Measurements from ENCODE around the gene HOXC12. TPM values are rescaled to one million over a fixed set of nuclear protein-coding genes. Genes with fewer than 3 reads are reported as not detected.

Gene HOXC12
- total RNA-seq, 1 donor from 2014 or later, result not detected

DNA sequence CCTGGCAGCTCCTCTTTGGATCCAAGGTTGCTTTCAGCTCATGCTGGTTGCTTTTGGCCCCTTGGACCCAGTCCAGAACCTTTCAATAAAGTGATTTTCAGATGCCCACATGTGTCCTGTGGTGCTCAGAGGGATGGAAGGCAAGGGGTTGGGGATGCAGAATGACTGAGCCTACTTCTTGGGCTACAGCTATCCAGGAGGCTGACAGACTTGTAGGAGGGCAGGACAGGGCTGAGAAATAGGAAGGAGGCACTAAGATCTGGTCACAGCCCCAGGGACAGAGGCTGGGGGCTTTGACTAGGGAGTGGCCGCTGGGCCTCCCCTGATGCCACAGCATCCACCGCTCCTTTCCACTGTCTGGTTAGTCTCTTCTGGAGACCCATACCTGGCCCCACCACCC lies 17.0 kb downstream of the HOXC12 start:
- Mint-ChIP-seq H3K4me3 (no peak overlapping the region), H3K9me3 (no peaks in the 10 kb centered on the region), H3K36me3 (no peaks in the 10 kb centered on the region), H3K27ac (no peak overlapping the region), H3K27me3 (peaks cover 96% of the 10 kb centered on the region), H3K4me1 (ENCODE audit: unreplicated experiment) (peaks cover 3% of the 10 kb centered on the region)
- no peak for TF ChIP-seq CTCF (conservative IDR thresholded peaks at IDR 0.05)
- no peak for DNase-seq (ENCODE audit: extremely low spot score, unreplicated experiment)

DNA sequence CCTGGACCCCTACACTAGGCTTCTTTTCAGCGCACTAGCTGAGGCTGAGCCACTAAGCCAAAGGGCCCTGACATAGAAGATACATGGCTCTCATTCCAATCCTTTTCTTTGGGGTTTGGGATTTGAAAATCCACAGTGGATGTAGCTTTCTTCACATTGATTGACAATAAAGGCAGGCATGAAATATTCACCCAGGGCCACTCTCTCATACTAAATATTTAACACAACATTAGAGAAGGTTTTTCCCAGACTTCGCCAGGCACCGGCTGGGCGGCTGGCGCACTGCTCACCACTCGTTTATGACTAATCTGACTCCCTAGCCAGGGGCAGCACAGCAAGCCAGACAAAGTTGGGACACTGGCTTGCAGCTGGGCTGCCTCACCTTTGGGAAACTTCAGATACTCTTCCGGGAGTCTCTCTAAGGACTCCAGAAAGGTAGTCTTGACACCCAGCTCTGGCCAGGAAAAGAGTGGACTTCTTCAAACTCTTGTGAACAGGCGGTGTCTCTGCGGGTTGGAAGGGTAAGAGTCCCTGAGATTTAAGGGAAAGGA lies 17.5 kb downstream of the HOXC12 start:
- peaks cover 3% of the 10 kb centered on the region for H3K4me1 Mint-ChIP-seq (ENCODE audit: unreplicated experiment)
- peaks cover 96% of the 10 kb centered on the region for H3K27me3 Mint-ChIP-seq

GRCh38 chr12:53972722-53973235 lies 18.1 kb downstream of the HOXC12 start, which contains the start of gene HOXC11:
TSS of gene HOXC11 (plus strand) at chr12:53973126. CDS start at chr12:53973242, 116 bp downstream.
- H3K9me3 Mint-ChIP-seq, result no peaks in the 10 kb centered on the region
- H3K4me3 Mint-ChIP-seq, result peak within 1 kb of the TSS; percentile 67
- H3K4me1 Mint-ChIP-seq (ENCODE audit: unreplicated experiment), result peaks cover 3% of the 10 kb centered on the region
- H3K27me3 Mint-ChIP-seq, result peaks cover 96% of the 10 kb centered on the region
- no peak within 1 kb of the TSS for H3K27ac Mint-ChIP-seq
- TF ChIP-seq CTCF (conservative IDR thresholded peaks at IDR 0.05), result no peak
- H3K36me3 Mint-ChIP-seq, result no peaks in the 10 kb centered on the region
- no peak for DNase-seq (ENCODE audit: extremely low spot score, unreplicated experiment)

More for the DNA sequence above, 17.5 kb downstream of the HOXC12 start:
- TF ChIP-seq CTCF (conservative IDR thresholded peaks at IDR 0.05), result no peak
- H3K4me3 Mint-ChIP-seq, result peak overlapping the region; percentile 27
- no peaks in the 10 kb centered on the region for H3K9me3 Mint-ChIP-seq
- no peak for DNase-seq (ENCODE audit: extremely low spot score, unreplicated experiment)
- H3K27ac Mint-ChIP-seq, result no peak overlapping the region
- no peaks in the 10 kb centered on the region for H3K36me3 Mint-ChIP-seq

DNA sequence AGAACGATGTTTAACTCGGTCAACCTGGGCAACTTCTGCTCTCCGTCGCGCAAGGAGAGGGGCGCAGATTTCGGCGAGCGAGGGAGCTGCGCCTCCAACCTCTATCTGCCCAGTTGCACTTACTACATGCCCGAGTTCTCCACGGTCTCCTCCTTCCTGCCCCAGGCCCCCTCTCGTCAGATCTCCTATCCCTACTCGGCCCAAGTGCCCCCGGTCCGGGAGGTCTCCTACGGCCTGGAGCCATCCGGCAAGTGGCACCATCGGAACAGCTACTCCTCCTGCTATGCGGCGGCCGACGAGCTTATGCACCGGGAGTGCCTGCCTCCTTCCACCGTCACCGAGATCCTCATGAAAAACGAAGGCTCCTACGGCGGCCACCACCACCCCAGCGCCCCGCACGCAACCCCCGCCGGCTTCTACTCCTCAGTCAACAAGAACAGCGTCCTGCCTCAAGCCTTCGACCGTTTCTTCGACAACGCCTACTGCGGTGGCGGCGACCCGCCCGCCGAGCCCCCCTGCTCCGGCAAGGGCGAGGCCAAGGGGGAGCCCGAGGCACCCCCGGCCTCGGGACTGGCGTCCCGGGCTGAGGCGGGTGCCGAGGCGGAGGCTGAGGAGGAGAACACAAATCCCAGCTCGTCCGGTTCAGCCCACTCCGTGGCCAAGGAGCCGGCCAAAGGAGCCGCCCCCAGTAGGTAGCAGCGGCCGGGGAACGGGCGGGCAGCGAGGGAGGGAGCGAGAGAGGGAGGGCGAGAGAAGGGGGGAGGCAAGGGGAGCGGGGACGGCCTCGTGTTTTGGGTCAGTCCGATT lies 18.7 kb downstream of the HOXC12 start:
- no peak for TF ChIP-seq CTCF (conservative IDR thresholded peaks at IDR 0.05)
- no peaks in the 10 kb centered on the region for H3K9me3 Mint-ChIP-seq
- peaks cover 96% of the 10 kb centered on the region for H3K27me3 Mint-ChIP-seq
- peak overlapping the region; percentile 67 for H3K4me3 Mint-ChIP-seq
- H3K27ac Mint-ChIP-seq, result no peak overlapping the region
- peaks cover 3% of the 10 kb centered on the region for H3K4me1 Mint-ChIP-seq (ENCODE audit: unreplicated experiment)
- no peaks in the 10 kb centered on the region for H3K36me3 Mint-ChIP-seq
- no peak for DNase-seq (ENCODE audit: extremely low spot score, unreplicated experiment)

DNA sequence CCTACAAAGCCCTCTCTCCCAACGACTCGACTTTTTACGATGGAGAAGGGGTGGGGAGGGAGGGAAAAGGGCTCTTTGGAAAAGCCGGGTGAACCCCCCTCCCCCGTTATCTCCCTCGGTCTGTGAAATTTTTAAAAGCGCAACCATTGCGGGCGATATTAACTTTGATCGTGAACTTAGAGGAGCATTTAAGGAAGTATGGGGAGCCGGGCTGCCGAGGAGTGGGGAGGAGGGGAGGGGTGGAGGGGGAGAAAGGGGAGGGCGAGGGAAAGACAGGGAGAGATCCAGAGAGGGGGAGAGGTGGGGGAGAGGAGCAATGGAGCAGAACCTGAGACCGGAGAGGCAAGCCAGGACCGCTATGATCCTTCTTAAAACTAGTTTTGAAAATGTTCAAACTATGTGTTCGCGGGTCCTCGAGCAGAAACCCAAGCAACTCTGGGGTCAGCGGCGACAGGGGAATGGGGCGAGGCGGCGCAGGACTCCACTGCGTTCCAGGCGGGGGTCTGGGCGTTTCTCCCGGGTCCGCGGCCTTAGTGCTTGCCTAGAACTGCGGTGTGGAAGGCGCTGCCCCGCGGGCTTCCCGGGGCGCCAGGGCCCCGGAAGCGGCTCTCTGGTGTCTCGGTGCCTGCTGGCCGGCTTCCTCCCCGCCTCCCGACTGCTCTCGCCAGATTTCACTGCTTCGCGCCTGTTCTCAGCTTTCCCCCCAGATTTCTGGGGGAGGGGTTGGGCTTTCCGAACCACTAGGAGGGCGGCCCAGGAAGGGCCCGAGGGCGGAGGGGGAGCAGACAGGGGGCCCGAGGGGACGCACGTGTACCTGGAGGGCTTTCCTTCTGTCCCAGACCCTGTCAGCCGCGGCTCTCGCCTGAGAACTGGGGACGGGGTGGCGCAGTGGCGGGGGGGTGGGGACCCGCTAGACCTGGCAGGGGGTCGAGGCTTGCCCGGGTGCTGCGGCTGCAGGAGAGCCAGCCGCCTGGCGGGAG lies 19.7 kb downstream of the HOXC12 start, which contains the start of gene HOTAIR:
Gene HOTAIR, minus strand, starts transcription at position 871 of the 980 bp plus-strand sequence.
- no peaks in the 10 kb centered on the region for H3K9me3 Mint-ChIP-seq
- no peak for TF ChIP-seq CTCF (conservative IDR thresholded peaks at IDR 0.05)
- H3K4me3 Mint-ChIP-seq, result peak within 1 kb of the TSS; percentile 80
- H3K4me1 Mint-ChIP-seq (ENCODE audit: unreplicated experiment), result peaks cover 3% of the 10 kb centered on the region
- peaks cover 96% of the 10 kb centered on the region for H3K27me3 Mint-ChIP-seq
- no peaks in the 10 kb centered on the region for H3K36me3 Mint-ChIP-seq
- no peak for DNase-seq (ENCODE audit: extremely low spot score, unreplicated experiment)
- no peak within 1 kb of the TSS for H3K27ac Mint-ChIP-seq

All from type B pancreatic cell (in vitro differentiated cells).